ENCODE data around the gene SLCO3A1.

DNA sequence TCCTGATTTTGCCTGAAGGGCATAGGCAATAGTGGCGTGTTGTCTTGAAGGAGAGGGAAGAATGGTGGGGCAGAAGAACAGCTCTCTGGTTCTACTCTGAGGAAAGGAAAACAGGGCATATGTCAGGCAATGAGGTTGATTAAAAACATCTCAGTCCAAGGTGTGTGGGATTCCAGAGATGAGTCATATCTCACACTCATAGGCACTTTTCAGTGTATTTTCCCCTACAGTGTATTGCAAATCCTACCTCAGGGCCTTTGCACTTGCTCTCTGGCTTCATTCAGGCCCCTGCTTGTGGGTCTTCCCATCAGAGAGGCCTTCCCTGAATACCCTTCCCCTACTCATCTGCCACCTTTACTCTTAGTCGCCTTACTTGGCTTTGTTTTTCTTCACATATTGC is 107.8 kb downstream of the SLCO3A1 start:
- TF ChIP-seq, protein P1, sequence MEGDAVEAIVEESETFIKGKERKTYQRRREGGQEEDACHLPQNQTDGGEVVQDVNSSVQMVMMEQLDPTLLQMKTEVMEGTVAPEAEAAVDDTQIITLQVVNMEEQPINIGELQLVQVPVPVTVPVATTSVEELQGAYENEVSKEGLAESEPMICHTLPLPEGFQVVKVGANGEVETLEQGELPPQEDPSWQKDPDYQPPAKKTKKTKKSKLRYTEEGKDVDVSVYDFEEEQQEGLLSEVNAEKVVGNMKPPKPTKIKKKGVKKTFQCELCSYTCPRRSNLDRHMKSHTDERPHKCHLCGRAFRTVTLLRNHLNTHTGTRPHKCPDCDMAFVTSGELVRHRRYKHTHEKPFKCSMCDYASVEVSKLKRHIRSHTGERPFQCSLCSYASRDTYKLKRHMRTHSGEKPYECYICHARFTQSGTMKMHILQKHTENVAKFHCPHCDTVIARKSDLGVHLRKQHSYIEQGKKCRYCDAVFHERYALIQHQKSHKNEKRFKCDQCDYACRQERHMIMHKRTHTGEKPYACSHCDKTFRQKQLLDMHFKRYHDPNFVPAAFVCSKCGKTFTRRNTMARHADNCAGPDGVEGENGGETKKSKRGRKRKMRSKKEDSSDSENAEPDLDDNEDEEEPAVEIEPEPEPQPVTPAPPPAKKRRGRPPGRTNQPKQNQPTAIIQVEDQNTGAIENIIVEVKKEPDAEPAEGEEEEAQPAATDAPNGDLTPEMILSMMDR (conservative IDR thresholded peaks at IDR 0.05 in 1 of 2, IDR thresholded peaks at IDR 0.05 in 1 of 2; ENCODE audit: low read depth in 1 of 2, low read length in 2 of 2), result no peak
- TF ChIP-seq EZH2 (IDR thresholded peaks at IDR 0.05; ENCODE audit: low read length, missing control alignments), result no peak
